Psoas muscle (tissue), 8 donors: ENCODE results near the gene DCT. TPM values are rescaled to one million over a fixed set of nuclear protein-coding genes. Genes with fewer than 3 reads are reported as not detected.
"Not testable (repeated sequence)": the region's sequence is repeated elsewhere in the genome, so short reads cannot be mapped to it uniquely, and the experiment has no call there.

Experiments
- ATAC-seq, 4 donors: fragments of 200-7000 bp; cut with Tn5 transposase; one replicate each; pipeline ENCODE4 v1.9.1; 2020; ENCODE audit warnings: moderate library complexity in 3 of 4, mild to moderate bottlenecking in 2 of 4
- DNase-seq, 2 donors: peaks; one replicate each; pipeline ENCODE4 v3.0.0-alpha.2; 2020
- H3K27ac ChIP-seq: fragments of 200-600 bp; one replicate; pipeline ENCODE4 v1.8.0; 2022
- H3K27me3 ChIP-seq, 3 donors: fragments of 200-600 bp in 1 of 3; one replicate each; pipeline versions ENCODE4 v1.6.1 to v1.8.0; 2013 to 2022; ENCODE audit warnings: low read length in 2 of 3, mild to moderate bottlenecking in 2 of 3, moderate library complexity in 1 of 3; ENCODE audit not compliant: insufficient read depth in 3 of 3
- H3K36me3 ChIP-seq, 2 donors: fragments of 200-600 bp in 1 of 2; one replicate each; pipeline versions ENCODE4 v1.6.1 to v1.8.0; 2013 to 2022; ENCODE audit warnings: low read depth in 1 of 2, mild to moderate bottlenecking in 1 of 2, moderate library complexity in 1 of 2; ENCODE audit not compliant: insufficient read depth in 1 of 2
- H3K4me1 ChIP-seq: fragments of 200-600 bp; one replicate; pipeline ENCODE4 v1.8.0; 2022
- H3K4me3 ChIP-seq: fragments of 200-600 bp; one replicate; pipeline ENCODE4 v1.8.0; 2022; ENCODE audit warnings: mild to moderate bottlenecking
- H3K9me3 ChIP-seq: fragments of 200-600 bp; one replicate; pipeline ENCODE4 v1.8.0; 2022
- CTCF ChIP-seq: fragments of 200-600 bp; IDR thresholded peaks from one replicate; pipeline ENCODE4 v1.8.0; 2022; ENCODE audit warnings: antibody characterized with exemption
- WGBS, 3 donors: extraction: QIAGEN DNeasy Blood & Tissue Kit; methylation state at CpG; one replicate each; pipeline versions ENCODE4 v1.1.6 to v1.1.7; 2013; 5-methylcytosine and 5-hydroxymethylcytosine counted together
- intact Hi-C, 2 donors: fragments of 100-400 bp; cut with DNase I; formaldehyde crosslinking; loops; one replicate each; pipeline versions ENCODE4 v1.11.0 to v1.14.2; 2022
- polyA plus RNA-seq, 3 donors: library from polyadenylated mRNA; stranded (reverse); fragments of 200-250 nt; gene quantifications; one replicate each; pipeline ENCODE4 v1.2.3, GENCODE V29; 2013
- total RNA-seq, 4 donors: library from RNA; stranded (reverse); fragmentation: NEBNext Ultra II Directional in 2 of 4; extraction: Animal tissue kit (Norgen Biotek cat#: 25700) in 2 of 4; gene quantifications; one replicate each; pipeline versions ENCODE4 v1.2.1 to v1.2.4, GENCODE V29; 2021 to 2023
- donor health status: healthy with polysubstance abuse.
- donor health status: DM: no; HTN: no; CAD: no; lungs with moderate emphysema.
- donor health status: Bipolar disorder and iron deficiency.
- donor health status: healthy.
- donor health status: DM: yes; HTN: yes; CAD: no.
- donor health status: DM: no; HTN: no; CAD: no.
- donor health status: DM: no; HTN: no; CAD: no.
- donor health status: DM: yes; HTN: yes; CAD: no.

The DCT gene
- total and polyA plus RNA-seq, 7 donors, result 0.04 to 0.64 (median 0.22) TPM

GRCh38 chr13:94503851-94504250 lies 24.4 kb upstream of the DCT start:
- intact Hi-C loops, result no loop called here
- Histone ChIP-seq H3K4me3 (no peak overlapping the region), H3K4me1 (no peaks in the 10 kb centered on the region), H3K27ac (no peak overlapping the region), H3K36me3 (no peaks in the 10 kb centered on the region), H3K9me3 (no peaks in the 10 kb centered on the region), H3K27me3 (no peaks in the 10 kb centered on the region)
- TF ChIP-seq CTCF, result no peak
- DNase-seq (no peak), ATAC-seq (no peak)

GRCh38 chr13:94498831-94499230 lies 19.3 kb upstream of the DCT start:
- WGBS, 3 donors, result 87 to 95% (median 92%) methylated on average over 4 of the region's 4 CpGs
- not testable (repeated sequence) for H3K27me3 ChIP-seq

GRCh38 chr13:94495806-94496205 lies 16.3 kb upstream of the DCT start:
- no peak for ATAC-seq
- Histone ChIP-seq H3K36me3 (no peaks in the 10 kb centered on the region), H3K27ac (no peak overlapping the region), H3K4me1 (no peaks in the 10 kb centered on the region), H3K9me3 (no peaks in the 10 kb centered on the region), H3K4me3 (no peak overlapping the region), H3K27me3 (peaks cover 0 to 2% (median 0%) of the 10 kb centered on the region in 3 donors)
- whole genome bisulfite sequencing, 3 donors, result 86 to 93% (median 86%) methylated on average over 3 of the region's 3 CpGs
- DNase-seq, result no peak
- intact Hi-C loops, result no loop called here
- no peak for TF ChIP-seq CTCF

More at GRCh38 chr13:94498831-94499230, 19.3 kb upstream of the DCT start:
- H3K27ac ChIP-seq, intact Hi-C loops, DNase-seq, ATAC-seq, H3K36me3 ChIP-seq, H3K4me3 ChIP-seq, H3K9me3 ChIP-seq, H3K4me1 ChIP-seq: not testable (repeated sequence)

- intact Hi-C loops, result no loop called here
- Histone ChIP-seq H3K4me3 (no peak overlapping the region), H3K36me3 (no peaks in the 10 kb centered on the region), H3K27me3 (peaks cover 0 to 2% (median 0%) of the 10 kb centered on the region in 3 donors), H3K27ac (no peak overlapping the region), H3K4me1 (no peaks in the 10 kb centered on the region), H3K9me3 (no peaks in the 10 kb centered on the region)
- DNase-seq (no peak), ATAC-seq (no peak)
- TF ChIP-seq CTCF, result no peak
- 22 to 25% (median 22%) methylated on average over 2 of the region's 2 CpGs for WGBS, 3 donors
These were observed 14.5 kb upstream of the DCT start for GRCh38 chr13:94494026-94494425.

GRCh38 chr13:94487043-94487442 lies 7.6 kb upstream of the DCT start:
- Histone ChIP-seq H3K4me3 (no peak overlapping the region), H3K4me1 (no peaks in the 10 kb centered on the region), H3K36me3 (no peaks in the 10 kb centered on the region), H3K9me3 (no peaks in the 10 kb centered on the region), H3K27me3 (no peaks in the 10 kb centered on the region), H3K27ac (no peak overlapping the region)
- intact Hi-C loops, result no loop called here
- TF ChIP-seq CTCF, result no peak
- WGBS, 3 donors, result 69 to 83% (median 76%) methylated on average over 2 of the region's 2 CpGs
- DNase-seq (no peak), ATAC-seq (no peak)
